ENCODE results near the gene MAD2L2. TPM values are rescaled to one million over a fixed set of nuclear protein-coding genes. Genes with fewer than 3 reads are reported as not detected.

MAD2L2 gene
- total RNA-seq, 1 experiment from 2014 or later = 84.8 TPM

DNA sequence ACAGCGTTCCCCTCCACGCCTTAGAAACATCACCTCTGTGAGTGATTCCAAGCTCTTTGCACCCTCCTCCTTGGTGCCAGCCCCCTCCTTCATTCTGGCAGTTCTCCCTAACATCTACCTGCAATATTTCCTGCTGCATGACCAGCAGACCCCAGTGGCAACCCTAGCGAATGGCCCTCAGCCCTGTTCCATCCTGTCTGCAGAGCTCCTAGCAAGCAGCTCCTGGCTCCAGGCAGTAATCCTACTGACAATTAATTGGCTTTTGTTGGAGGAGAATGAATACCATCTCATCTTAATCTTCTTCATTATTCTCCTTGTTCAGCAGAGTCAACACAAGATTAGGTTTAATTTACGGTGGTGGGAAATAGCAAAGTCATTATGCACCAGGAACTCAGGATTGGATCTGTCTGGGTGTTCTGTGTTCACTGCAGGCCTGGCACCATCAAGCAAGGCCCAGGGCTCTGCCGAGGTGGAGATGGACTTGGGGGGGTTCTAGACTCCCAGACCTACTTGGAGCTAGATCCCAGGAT is 39.1 kb downstream of the MAD2L2 start:
- no TSS peak for BruUV-seq (replicated peaks)
- Histone ChIP-seq H3K9me3 (ENCODE audit: control insufficient read depth, insufficient read depth, low read depth, low read length) (no peaks in the 10 kb centered on the region), H3K27ac (ENCODE audit: low read length) (no peak overlapping the region), H3K36me3 (ENCODE audit: control insufficient read depth, insufficient read depth, low read length) (no peaks in the 10 kb centered on the region), H3K27me3 (ENCODE audit: control insufficient read depth, insufficient read depth, low read length) (peaks cover 5% of the 10 kb centered on the region; the same call in 1 of the 2 replicates), H3K4me3 (ENCODE audit: low read depth in 2 of 2, low read length in 2 of 2) (no peak overlapping the region), H3K4me1 (ENCODE audit: control insufficient read depth, insufficient read depth, low read length) (no peaks in the 10 kb centered on the region)
- TF ChIP-seq CTCF (IDR thresholded peaks at IDR 0.05) (no peak), SIN3A (IDR thresholded peaks at IDR 0.05; ENCODE audit: borderline replicate concordance, insufficient read depth, low read depth, low read length) (no peak), REST (IDR thresholded peaks at IDR 0.05; ENCODE audit: insufficient read depth in 1 of 2, low read depth in 2 of 2, low read length in 1 of 2) (no peak), POLR2AphosphoS5 (IDR thresholded peaks at IDR 0.05; ENCODE audit: low read depth, low read length) (no peak), TCF7L2 (IDR thresholded peaks at IDR 0.05; ENCODE audit: low read depth, low read length) (no peak)
- intact Hi-C loops (cut with micrococcal nuclease; ENCODE audit: unreplicated experiment) = loop anchor here (5.0 to 10.0 kb wide), 3 partner anchors 307 to 607 kb away; no protein-coding TSS in a partner anchor
- in situ Hi-C loops (cut with HindIII; ENCODE audit: low pct_unique_long_range_greater_than_20kb, low sequenced_read_pairs) = no loop called here
- ChIA-PET POLR2A (interaction anchor here (0.6 kb wide), 1 partner anchor 1137 kb away, joined by 3 read pairs; no protein-coding TSS in a partner anchor), CTCF (interaction anchor here (0.6 to 1.1 kb wide), 3 partner anchors 375 to 549 kb away, joined by 3 to 4 read pairs (median 3); no protein-coding TSS in a partner anchor)
- no peak for DNase-seq (ENCODE audit: low read depth, low spot score)
- ATAC-seq = no peak

DNA sequence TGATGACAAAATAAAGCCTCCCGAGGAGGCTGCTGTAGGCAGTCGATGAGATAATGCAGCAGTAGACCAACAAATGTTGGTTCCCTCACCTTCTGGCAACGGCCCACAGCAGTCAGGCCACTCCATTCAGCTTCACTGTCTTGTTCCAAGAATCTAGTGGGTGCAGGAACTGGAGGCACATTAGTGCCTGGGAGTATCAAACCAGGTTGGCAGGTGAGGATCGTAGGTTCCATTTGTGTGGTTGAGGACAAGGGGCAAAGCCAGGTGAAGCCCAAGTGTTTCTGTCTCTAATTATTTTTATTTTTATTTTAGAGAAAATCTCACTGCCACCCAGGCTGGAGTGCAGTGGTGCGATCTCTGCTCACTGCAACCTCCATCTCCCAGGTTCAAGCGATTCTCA is 40.0 kb downstream of the MAD2L2 start:
- DNase-seq (ENCODE audit: low read depth, low spot score) = no peak
- no TSS peak for BruUV-seq (replicated peaks)
- in situ Hi-C loops (cut with HindIII; ENCODE audit: low pct_unique_long_range_greater_than_20kb, low sequenced_read_pairs) = no loop called here
- Histone ChIP-seq H3K9me3 (ENCODE audit: control insufficient read depth, insufficient read depth, low read depth, low read length) (no peaks in the 10 kb centered on the region), H3K27ac (ENCODE audit: low read length) (no peak overlapping the region), H3K4me3 (ENCODE audit: low read depth in 2 of 2, low read length in 2 of 2) (no peak overlapping the region), H3K36me3 (ENCODE audit: control insufficient read depth, insufficient read depth, low read length) (no peaks in the 10 kb centered on the region), H3K27me3 (ENCODE audit: control insufficient read depth, insufficient read depth, low read length) (peaks cover 5% of the 10 kb centered on the region; the same call in 1 of the 2 replicates), H3K4me1 (ENCODE audit: control insufficient read depth, insufficient read depth, low read length) (no peaks in the 10 kb centered on the region)
- intact Hi-C loops (cut with micrococcal nuclease; ENCODE audit: unreplicated experiment) = loop anchor here (5.0 to 10.0 kb wide), 3 partner anchors 306 to 606 kb away; no protein-coding TSS in a partner anchor
- no peak for ATAC-seq
- ChIA-PET CTCF (interaction anchor here (1.1 kb wide), 1 partner anchor 374 kb away, joined by 3 read pairs; no protein-coding TSS in a partner anchor), POLR2A (interaction anchor here (0.6 kb wide), 1 partner anchor 96 kb away, joined by 3 read pairs; no protein-coding TSS in a partner anchor)
- no peak for TF ChIP-seq REST (IDR thresholded peaks at IDR 0.05; ENCODE audit: insufficient read depth in 1 of 2, low read depth in 2 of 2, low read length in 1 of 2)
- TF ChIP-seq SIN3A (IDR thresholded peaks at IDR 0.05; ENCODE audit: borderline replicate concordance, insufficient read depth, low read depth, low read length) = no peak

Data from Panc1 (cell line).